Ovary (tissue), 3 donors: ENCODE results near the gene CR1L.

Source experiments
- CTCF ChIP-seq, 3 donors: fragments of 450-650 bp in 2 of 3; fragments of 200-600 bp in 1 of 3; IDR thresholded peaks; one replicate each; pipeline versions ENCODE4 v1.5.1 to v1.8.0; 2016 to 2022; ENCODE audit warnings: antibody characterized with exemption in 3 of 3, mild to moderate bottlenecking in 1 of 3
- EP300 ChIP-seq: sonication (generic); formaldehyde crosslinking; IDR thresholded peaks from one replicate; pipeline ENCODE4 v1.6.1; 2017; ENCODE audit warnings: antibody characterized with exemption
- POLR2A ChIP-seq: fragments of 450-650 bp; IDR thresholded peaks from one replicate; pipeline ENCODE4 v1.6.1; 2017; ENCODE audit warnings: antibody characterized with exemption, mild to moderate bottlenecking, moderate library complexity
- donor health status: DM: no; HTN: no; CAD: no.

GRCh38 chr1:207651583-207651982 is 6.7 kb downstream of the CR1L start:
- no peak for TF ChIP-seq CTCF (IDR thresholded peaks at IDR 0.05)
- TF ChIP-seq EP300, result no peak
- TF ChIP-seq POLR2A, result no peak
